Measurements from ENCODE around the gene ROR1.

Gene ROR1

DNA sequence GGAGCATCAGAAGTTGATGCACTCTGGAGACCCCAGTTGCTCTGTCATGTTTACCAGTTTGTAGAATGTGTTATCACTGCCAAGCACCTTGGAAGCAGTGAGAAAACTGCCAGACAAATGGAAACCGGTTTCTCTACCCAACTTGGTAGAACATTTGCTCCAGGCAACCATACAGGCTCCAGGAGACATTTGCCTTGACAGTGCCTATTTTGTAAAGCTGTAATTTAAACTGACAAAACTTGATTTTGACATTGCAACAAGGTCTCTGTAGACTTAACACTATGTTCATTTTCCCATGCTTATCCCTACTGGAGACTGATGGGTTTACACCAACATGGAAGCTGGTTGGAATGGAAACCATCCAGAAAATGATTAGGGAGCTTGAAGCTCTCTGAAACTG is 97.6 kb downstream of the ROR1 start:
- TF ChIP-seq POLR2A (IDR thresholded peaks at IDR 0.05; ENCODE audit: low read length): no peak
- TF ChIP-seq GATA1 (IDR thresholded peaks at IDR 0.05; ENCODE audit: low read depth, low read length): no peak
- DNase-seq: no peak

DNA sequence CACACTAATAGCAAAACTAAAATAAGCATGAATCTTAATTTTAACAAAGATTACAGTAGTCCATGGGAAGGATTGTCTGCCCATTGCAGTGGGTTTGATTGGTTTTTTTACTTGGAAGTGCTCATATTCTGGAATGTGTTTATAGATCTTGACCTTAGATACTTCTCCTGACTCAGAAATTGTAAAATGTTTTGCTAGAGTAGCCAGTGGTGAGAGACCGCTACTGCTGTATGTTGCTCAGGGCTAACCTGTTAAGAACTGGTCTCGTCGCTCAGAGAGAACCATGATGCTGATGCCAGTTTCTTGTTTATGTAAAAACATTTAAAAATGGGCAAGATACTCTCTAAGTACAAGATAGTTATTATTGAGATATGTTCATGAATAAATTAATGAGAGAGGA is 99.9 kb downstream of the ROR1 start:
- DNase-seq: no peak
- TF ChIP-seq GATA1 (IDR thresholded peaks at IDR 0.05; ENCODE audit: low read depth, low read length) (no peak), POLR2A (IDR thresholded peaks at IDR 0.05; ENCODE audit: low read length) (no peak)

DNA sequence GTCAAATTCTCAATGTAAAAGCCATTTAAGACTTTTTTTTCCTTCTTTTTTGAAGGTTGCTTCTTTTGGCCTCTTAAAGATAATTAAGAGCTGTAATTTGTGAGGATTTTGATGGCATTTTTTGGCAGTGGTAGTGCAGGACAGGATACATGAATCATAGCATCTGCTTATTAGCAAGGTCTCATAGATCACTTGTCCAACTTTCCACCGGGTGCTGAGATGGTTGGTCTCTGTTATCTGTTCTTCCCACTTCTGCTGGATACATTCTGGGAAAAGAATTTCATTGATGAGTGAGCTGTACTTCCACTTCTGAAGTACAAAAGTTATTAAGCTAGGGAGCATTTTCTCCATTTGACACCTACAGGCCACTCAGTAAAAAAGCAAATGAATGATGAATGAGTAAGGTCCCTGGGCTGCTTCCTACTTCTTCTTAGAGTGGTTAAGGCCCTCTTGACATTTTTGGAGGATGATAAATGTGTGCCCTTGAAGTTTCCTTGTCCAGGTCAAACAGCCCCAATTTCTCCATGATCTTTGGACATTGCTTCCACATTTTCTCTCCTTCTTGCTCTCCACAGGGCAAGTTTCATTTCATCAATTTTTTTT is 100.6 kb downstream of the ROR1 start:
- TF ChIP-seq POLR2A (IDR thresholded peaks at IDR 0.05; ENCODE audit: low read length) (no peak), GATA1 (IDR thresholded peaks at IDR 0.05; ENCODE audit: low read depth, low read length) (no peak)

DNA sequence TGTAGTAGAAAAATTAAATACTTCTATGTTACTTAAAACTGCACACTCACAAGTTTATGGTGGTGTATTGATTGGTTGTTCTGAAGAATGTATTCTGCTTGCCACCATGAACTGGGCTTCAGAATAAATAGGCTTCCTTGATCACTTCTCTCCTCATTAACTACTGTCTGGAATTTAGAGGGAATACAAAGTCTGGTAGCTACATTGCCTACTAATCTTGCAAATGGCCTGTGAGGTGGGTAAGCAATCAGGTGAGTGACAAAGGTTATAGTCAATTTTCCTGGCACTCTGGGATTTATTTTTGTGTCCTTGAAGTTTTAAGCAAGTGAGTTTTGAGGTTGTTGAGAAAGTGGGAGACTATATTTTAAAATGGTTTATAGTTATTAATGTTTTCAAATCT is 101.8 kb downstream of the ROR1 start:
- TF ChIP-seq POLR2A (IDR thresholded peaks at IDR 0.05; ENCODE audit: low read length): no peak
- TF ChIP-seq GATA1 (IDR thresholded peaks at IDR 0.05; ENCODE audit: low read depth, low read length): no peak
- DNase-seq: no peak

More for the DNA sequence above, 100.6 kb downstream of the ROR1 start:
- no peak for DNase-seq

DNA sequence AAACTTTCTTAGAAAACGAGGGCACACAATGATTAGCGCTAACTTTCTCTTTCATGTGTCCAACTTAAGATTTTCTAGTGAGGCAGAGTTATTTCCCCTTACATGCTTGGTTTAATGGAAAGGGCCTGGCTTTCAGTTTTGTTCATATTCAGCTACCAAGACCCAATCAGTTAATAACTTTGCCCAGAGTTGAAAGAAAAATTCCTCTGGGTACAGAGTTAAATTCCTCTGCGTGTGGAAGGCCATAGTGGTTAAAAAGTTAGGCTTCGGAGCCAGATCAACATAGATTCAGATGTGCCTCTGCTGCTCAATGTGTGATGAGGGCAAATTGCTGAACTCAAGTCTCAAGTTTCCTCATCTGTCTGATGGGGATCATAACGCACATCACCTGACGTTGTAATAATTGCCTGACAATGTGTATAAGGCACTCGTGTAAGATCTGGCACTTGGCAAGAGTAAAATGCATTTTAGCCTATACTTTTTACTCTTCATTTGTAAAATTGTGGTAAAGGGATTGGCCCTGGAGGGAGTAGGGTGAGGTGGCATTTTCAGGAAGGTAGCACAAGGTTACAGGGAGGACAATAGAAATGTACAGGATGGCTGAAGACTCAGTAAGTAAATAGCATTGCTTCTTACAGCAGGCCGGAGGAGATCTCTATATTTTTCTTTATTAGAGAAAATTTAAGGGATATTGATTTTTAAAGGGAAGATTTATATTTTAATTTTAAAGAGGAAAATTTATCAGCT is 103.4 kb downstream of the ROR1 start:
- no peak for DNase-seq

DNA sequence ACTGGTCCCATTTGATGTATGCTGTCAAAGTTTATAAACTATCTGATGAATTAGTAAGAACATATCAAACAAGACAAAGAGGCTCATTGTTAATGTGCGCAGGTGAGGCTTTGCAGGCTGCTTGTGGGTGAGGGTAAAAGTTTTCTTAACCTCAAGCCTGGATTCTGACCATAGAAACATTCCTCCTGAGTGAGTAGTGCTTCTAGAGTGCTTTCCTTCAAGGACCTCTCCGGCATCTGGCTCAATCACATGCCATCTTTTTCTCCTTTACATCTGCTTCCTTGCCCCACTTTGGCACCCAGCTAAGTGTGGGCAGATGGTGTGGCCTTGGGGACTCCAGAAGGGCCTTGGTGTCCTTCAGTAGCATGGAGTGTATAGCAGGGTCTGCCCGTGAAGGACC is 104.0 kb downstream of the ROR1 start:
- no peak for TF ChIP-seq POLR2A (IDR thresholded peaks at IDR 0.05; ENCODE audit: low read length)
- no peak for DNase-seq

More for the DNA sequence above, 103.4 kb downstream of the ROR1 start:
- TF ChIP-seq GATA1 (IDR thresholded peaks at IDR 0.05; ENCODE audit: low read depth, low read length) (no peak), POLR2A (IDR thresholded peaks at IDR 0.05; ENCODE audit: low read length) (no peak)

DNA sequence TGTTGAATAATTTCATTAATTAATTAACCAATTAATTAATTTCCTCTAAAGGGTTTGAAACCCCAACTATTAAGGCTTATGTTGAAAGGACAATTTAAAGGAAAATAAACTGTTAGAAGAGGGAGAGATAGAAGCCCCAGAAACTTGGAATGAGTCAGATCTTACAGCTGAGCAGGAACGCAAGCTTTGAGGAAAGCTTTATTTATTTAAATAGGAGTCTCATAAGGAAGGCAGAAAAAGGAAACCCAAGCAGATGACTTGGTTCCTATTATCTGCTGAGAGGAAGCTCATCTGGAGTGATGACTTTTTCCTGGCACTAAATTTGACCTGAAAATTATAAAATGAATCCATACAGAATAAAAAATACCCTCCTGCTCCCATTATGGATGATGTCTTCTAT is 105.1 kb downstream of the ROR1 start:
- TF ChIP-seq POLR2A (IDR thresholded peaks at IDR 0.05; ENCODE audit: low read length): no peak
- no peak for TF ChIP-seq GATA1 (IDR thresholded peaks at IDR 0.05; ENCODE audit: low read depth, low read length)
- no peak for DNase-seq

DNA sequence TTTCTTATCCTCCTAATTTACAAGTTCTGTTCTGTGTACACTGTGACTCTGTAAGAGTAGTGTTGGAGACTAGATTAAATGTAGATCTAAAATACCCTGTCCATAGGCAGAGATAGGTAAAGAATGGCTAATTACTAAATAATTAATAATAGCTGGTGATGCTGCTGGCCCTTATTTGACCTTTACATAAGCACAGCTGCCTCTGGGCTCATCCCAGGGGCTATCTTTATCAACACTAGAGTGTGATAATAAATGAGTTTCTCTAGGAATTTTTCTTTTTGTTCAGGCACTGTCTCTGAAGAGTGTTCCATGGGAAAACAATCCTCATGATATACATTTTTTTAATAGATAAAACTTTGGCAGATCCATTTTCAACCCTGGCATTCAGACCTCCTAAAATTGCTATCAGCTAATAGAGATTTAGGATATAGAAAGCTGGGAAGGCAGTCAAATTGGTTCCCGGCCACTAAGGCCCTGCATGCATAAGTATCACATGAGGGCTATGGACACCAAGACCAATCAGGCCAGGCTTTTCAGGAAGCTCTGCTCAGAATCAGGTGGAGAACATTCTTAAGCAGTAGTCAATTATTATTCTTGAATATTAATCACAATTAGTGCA is 107.2 kb downstream of the ROR1 start:
- DNase-seq: no peak
- TF ChIP-seq POLR2A (IDR thresholded peaks at IDR 0.05; ENCODE audit: low read length) (no peak), GATA1 (IDR thresholded peaks at IDR 0.05; ENCODE audit: low read depth, low read length) (no peak)

DNA sequence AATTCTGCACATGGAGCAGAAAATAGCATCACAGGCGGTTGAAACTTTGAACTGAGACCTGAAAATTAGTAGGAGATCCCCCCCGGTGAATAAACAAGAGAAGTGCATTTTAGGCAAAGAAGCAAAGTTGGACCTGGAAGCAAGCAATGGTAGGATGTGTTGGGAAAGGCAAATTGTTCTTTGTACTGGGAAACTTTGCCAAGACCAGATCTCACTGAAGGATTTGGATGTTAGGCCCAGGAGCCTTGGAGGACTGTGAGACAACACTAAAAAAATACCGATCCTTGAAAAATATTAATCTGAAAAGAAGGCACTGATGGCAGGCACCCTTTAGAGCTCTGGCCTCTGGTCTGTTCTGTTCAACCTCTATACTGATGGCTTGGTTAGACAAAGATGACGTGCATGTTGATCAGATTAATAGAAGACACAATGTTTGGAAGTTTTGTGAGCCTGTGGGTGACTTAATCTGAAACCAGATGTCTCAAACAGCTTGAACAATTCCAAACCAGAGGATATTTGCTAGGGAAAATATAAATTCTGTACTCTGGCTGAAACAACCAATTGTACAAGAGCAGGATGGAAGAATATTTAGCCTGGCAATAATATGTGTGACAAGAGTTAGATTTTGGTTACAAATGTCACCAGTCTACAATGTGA is 108.4 kb downstream of the ROR1 start:
- TF ChIP-seq POLR2A (IDR thresholded peaks at IDR 0.05; ENCODE audit: low read length): no peak
- no peak for TF ChIP-seq GATA1 (IDR thresholded peaks at IDR 0.05; ENCODE audit: low read depth, low read length)
- no peak for DNase-seq

DNA sequence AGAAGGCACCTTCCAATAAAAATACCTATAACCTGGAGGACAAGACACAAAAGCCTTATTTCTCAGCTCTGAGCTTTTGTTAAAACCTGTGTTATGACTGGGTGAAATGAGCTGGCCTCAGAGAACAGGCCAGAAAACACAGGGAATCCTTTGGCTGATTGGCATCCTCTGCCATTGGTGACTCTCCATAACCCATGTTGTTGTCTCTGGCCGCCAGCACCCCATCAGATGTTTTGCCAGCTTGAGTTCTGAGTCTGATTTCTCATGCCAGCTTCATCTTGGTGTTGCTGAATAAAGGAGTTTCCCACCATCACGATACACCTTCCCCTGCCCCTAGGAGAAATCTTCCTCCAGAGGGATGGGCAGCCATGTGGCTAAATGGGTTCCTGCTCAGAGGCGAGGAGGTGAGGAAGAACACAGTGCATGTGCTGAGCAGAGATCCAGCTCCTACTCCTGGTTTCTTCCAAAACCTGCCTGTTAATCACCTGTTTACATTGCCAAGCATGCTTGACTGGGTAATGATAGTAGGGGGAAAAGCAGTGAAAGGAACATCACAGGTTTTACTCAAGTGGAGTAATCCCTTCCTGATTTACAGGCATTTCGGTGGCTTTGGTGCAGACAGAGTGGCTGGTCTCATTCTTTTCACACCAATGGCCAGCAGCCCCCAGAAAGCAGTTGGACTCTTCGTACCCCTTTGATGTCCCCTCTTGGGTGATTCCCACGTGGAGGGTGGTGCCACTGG is 109.8 kb downstream of the ROR1 start:
- no peak for TF ChIP-seq POLR2A (IDR thresholded peaks at IDR 0.05; ENCODE audit: low read length)
- no peak for TF ChIP-seq GATA1 (IDR thresholded peaks at IDR 0.05; ENCODE audit: low read depth, low read length)
- no peak for DNase-seq

DNA sequence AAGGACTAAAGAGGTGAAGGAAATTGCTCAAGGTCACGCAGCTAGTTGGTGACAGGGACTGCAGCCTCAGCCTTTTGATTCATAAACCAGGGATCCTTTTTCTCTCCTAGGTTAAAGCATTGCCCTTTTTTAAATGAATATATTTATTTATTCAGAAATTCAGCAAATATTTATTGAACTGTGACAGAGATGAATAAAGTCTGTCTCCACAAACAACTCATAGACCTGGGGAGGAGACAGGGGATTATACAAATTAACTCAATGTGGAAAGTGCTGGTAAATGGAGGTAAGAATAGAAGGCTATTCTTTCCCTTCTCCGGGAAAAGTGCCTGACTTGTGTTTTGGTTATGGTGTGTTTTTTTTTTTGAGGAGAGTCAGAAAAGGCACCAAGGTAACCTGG is 110.7 kb downstream of the ROR1 start:
- TF ChIP-seq GATA1 (IDR thresholded peaks at IDR 0.05; ENCODE audit: low read depth, low read length) (no peak), POLR2A (IDR thresholded peaks at IDR 0.05; ENCODE audit: low read length) (no peak)
- no peak for DNase-seq

DNA sequence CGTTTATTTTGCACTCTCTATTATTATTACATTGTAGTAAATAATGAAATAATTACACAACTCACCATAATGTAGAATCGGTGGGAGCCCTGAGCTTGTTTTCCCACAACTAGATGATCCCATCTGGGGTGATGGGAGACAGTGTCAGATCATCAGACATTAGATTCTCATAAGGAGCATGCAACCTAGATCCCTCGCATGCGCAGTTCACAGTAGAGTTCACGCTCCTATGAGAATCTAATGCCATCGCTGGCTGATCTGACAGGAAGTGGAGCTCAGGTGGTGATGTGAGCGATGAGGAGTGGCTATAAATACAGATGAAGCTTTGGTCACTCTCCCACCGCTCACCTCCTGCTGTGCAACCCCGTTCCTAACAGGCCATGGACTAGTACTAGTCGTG is 112.1 kb downstream of the ROR1 start:
- no peak for DNase-seq
- TF ChIP-seq POLR2A (IDR thresholded peaks at IDR 0.05; ENCODE audit: low read length) (no peak), GATA1 (IDR thresholded peaks at IDR 0.05; ENCODE audit: low read depth, low read length) (no peak)

DNA sequence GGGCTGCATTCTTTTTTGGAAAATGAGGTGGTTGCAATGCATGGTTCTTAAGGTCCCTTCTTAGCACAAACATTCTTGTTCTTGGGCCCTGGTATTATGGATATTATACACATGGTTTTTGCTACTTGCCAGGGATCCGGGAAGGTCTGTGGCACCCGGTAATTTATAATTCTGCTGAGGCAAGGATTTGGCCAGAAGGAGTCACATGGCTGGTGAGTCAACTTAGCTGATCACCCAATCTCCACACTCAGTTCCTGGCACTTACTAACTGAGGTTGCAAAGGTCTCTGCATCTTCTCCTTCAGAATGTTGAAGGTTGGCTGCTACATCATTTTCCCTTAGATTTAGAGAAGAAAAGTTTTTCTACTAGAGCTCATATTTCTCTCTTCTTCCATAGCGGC is 112.5 kb downstream of the ROR1 start:
- no peak for TF ChIP-seq POLR2A (IDR thresholded peaks at IDR 0.05; ENCODE audit: low read length)
- TF ChIP-seq GATA1 (IDR thresholded peaks at IDR 0.05; ENCODE audit: low read depth, low read length): no peak
- DNase-seq: no peak

DNA sequence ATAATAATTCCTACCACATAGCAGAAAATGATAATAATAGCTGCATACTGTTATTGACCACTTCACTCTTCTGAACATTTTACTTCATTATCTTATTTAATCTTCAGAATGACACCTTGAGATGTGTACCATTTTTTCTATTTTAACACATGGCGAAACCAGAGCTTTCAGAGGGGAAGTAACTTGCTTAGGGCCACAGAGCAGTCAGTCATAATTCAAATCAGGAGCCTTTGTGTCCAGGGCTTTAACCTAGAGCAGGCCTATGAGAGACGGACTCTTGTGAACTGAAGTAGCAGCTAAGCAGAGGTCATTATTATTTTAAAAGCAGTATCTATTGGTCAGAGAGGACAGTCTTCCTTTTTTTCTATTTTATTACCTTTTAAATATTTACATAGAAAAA is 114.0 kb downstream of the ROR1 start:
- TF ChIP-seq POLR2A (IDR thresholded peaks at IDR 0.05; ENCODE audit: low read length) (no peak), GATA1 (IDR thresholded peaks at IDR 0.05; ENCODE audit: low read depth, low read length) (no peak)
- no peak for DNase-seq
